ENCODE results near the gene ETV3.
"Not testable (repeated sequence)": the region's sequence is repeated elsewhere in the genome, so short reads cannot be mapped to it uniquely, and the experiment has no call there.

ETV3 gene

DNA sequence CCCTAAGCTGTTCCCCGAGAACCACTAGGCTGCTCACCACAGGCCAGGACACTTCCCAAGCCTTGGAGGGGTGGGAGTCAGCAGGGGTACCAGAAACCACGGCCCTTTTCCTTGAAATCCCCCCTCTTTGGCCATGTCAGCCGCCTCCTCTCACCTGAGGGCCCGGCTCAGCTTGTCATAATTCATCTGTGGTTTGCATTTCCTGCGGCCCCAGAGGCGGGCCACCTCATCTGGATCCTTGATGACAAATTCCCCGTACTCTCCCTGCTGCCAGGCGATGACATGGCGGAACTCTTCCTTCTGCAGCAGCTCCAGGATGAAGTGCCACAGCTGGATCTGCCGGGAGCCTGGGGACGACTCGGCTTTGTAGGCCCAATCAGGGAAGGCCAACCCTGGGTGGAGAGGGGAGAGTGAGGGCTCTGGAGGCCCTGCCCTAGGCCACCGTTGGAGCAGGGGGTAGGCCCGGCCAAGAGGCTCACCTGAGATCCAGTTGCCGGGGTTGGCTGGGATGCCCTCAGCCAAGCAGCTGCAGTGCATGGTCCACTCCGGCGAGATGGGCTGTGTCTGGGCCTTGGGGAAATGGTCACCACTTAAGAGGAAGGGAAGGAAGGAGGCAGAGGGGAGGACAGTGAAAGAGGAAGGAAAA is 39.1 kb downstream of the ETV3 start:
- not testable (repeated sequence) for H3K9me3 ChIP-seq (ENCODE audit: control insufficient read depth in 5 of 5, low read length in 5 of 5); H3K36me3 ChIP-seq (ENCODE audit: control insufficient read depth in 5 of 5, insufficient read depth in 5 of 5, low read length in 5 of 5); H3K9ac ChIP-seq (ENCODE audit: low read length in 5 of 5); H3K4me3 ChIP-seq (ENCODE audit: low read depth in 1 of 5, low read length in 5 of 5); H3K27ac ChIP-seq (ENCODE audit: low read depth, low read length); H3K27me3 ChIP-seq (ENCODE audit: control insufficient read depth in 5 of 5, insufficient read depth in 4 of 5, low read length in 5 of 5)
- peaks cover 0 to 26% (median 10%) of the 10 kb centered on the region in 5 donors for H3K4me1 ChIP-seq (ENCODE audit: control insufficient read depth in 5 of 5, insufficient read depth in 5 of 5, low read length in 5 of 5)

DNA sequence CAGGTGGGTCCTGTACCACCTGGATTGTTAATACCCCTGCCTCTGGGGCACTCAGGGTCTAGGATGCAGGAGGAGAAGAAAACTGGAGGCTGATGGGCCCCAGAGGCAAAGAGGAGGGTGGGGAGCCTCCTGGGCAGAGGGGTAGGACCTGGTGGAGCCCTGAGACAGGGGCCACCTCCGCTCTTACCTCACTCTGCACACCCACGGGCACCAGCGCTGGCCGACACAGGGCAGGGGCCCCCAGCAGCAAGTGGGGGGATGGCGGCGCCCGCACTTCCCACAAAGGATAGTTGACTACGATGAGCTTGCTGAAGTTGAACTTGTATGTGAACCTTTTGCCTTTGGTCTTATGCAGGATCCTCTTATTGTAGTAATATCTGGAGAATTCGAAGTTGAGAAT is 39.7 kb downstream of the ETV3 start:
- no peaks in the 10 kb centered on the region for H3K9me3 ChIP-seq (ENCODE audit: control insufficient read depth in 5 of 5, low read length in 5 of 5)
- no peak overlapping the region for H3K27ac ChIP-seq (ENCODE audit: low read depth, low read length)
- H3K9ac ChIP-seq (ENCODE audit: low read length in 5 of 5) = no peak overlapping the region
- no peaks in the 10 kb centered on the region for H3K36me3 ChIP-seq (ENCODE audit: control insufficient read depth in 5 of 5, insufficient read depth in 5 of 5, low read length in 5 of 5)
- peaks cover 0 to 29% (median 10%) of the 10 kb centered on the region in 5 donors for H3K4me1 ChIP-seq (ENCODE audit: control insufficient read depth in 5 of 5, insufficient read depth in 5 of 5, low read length in 5 of 5)
- H3K4me3 ChIP-seq (ENCODE audit: low read depth in 1 of 5, low read length in 5 of 5) = no peak overlapping the region
- H3K27me3 ChIP-seq (ENCODE audit: control insufficient read depth in 5 of 5, insufficient read depth in 4 of 5, low read length in 5 of 5) = no peaks in the 10 kb centered on the region

DNA sequence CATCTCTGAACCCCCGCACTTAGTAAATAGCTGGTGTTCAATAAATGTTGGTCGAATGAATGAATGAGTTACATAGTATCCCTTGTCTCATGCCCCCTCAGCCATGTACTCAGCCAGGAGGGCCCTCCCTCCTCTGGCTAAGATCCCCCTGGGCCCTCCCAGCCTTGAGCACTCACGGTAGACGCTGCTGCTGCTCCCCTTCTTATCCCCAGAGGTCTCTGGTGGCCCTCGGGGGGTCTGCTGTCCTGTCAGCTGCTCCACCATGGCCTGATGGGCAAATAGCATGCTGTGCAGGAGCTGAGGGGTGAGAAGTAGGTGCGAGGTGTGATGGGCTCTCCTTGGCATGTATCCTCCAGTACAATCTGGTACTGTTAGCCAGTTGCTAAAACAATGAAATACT is 40.5 kb downstream of the ETV3 start:
- H3K27me3 ChIP-seq (ENCODE audit: control insufficient read depth in 5 of 5, insufficient read depth in 4 of 5, low read length in 5 of 5) = no peaks in the 10 kb centered on the region
- no peak overlapping the region for H3K9ac ChIP-seq (ENCODE audit: low read length in 5 of 5)
- H3K9me3 ChIP-seq (ENCODE audit: control insufficient read depth in 5 of 5, low read length in 5 of 5) = no peaks in the 10 kb centered on the region
- H3K27ac ChIP-seq (ENCODE audit: low read depth, low read length) = no peak overlapping the region
- H3K4me3 ChIP-seq (ENCODE audit: low read depth in 1 of 5, low read length in 5 of 5) = no peak overlapping the region
- H3K36me3 ChIP-seq (ENCODE audit: control insufficient read depth in 5 of 5, insufficient read depth in 5 of 5, low read length in 5 of 5) = no peaks in the 10 kb centered on the region
- peaks cover 4 to 27% (median 16%) of the 10 kb centered on the region in 5 donors for H3K4me1 ChIP-seq (ENCODE audit: control insufficient read depth in 5 of 5, insufficient read depth in 5 of 5, low read length in 5 of 5)

DNA sequence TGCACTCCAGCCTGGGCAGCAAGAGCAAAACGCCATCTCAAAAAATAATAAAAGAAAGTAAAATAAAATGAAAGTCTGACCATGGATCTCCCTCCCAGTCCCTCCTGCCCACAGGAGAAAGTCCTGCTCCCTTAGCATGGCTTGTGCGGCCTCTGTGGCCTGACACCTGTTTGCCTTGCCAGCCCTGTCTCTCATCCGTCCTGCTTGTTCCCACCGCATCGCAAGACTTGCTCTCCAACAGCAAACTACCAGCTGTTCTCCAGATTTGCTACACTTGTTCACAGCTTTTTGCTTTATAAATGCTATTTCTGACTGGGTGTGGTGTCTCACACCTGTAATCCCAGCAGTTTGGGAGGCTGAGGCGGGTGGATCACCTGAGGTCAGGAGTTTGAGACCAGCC is 41.3 kb downstream of the ETV3 start:
- H3K9ac ChIP-seq (ENCODE audit: low read length in 5 of 5) = no peak overlapping the region
- H3K36me3 ChIP-seq (ENCODE audit: control insufficient read depth in 5 of 5, insufficient read depth in 5 of 5, low read length in 5 of 5) = no peaks in the 10 kb centered on the region
- no peaks in the 10 kb centered on the region for H3K9me3 ChIP-seq (ENCODE audit: control insufficient read depth in 5 of 5, low read length in 5 of 5)
- no peak overlapping the region for H3K4me3 ChIP-seq (ENCODE audit: low read depth in 1 of 5, low read length in 5 of 5)
- H3K27ac ChIP-seq (ENCODE audit: low read depth, low read length) = no peak overlapping the region
- peaks cover 4 to 30% (median 21%) of the 10 kb centered on the region in 5 donors for H3K4me1 ChIP-seq (ENCODE audit: control insufficient read depth in 5 of 5, insufficient read depth in 5 of 5, low read length in 5 of 5)
- H3K27me3 ChIP-seq (ENCODE audit: control insufficient read depth in 5 of 5, insufficient read depth in 4 of 5, low read length in 5 of 5) = no peaks in the 10 kb centered on the region

DNA sequence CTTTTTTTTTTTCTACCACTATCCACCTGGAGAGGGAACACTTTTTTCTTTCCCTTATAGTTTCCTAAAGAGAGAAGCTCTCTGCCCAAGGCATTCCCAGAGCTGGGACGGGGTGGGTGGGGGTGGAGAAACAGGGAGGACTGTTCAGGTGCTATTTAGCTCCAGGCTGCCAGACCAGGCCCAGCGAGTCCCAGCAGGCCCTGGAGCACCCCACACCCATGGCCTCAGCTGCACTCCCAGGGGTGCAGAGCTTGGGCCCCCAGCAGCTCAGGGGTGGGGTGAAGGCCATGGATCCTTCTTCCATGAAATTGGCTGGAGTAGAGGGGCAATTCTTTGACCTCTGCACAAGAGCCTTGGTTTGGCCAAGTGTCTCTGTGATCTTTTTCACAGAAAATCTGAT is 42.6 kb downstream of the ETV3 start:
- Histone ChIP-seq H3K36me3 (ENCODE audit: control insufficient read depth in 5 of 5, insufficient read depth in 5 of 5, low read length in 5 of 5) (no peaks in the 10 kb centered on the region), H3K4me3 (ENCODE audit: low read depth in 1 of 5, low read length in 5 of 5) (no peak overlapping the region), H3K9ac (ENCODE audit: low read length in 5 of 5) (no peak overlapping the region), H3K27me3 (ENCODE audit: control insufficient read depth in 5 of 5, insufficient read depth in 4 of 5, low read length in 5 of 5) (no peaks in the 10 kb centered on the region), H3K9me3 (ENCODE audit: control insufficient read depth in 5 of 5, low read length in 5 of 5) (no peaks in the 10 kb centered on the region), H3K27ac (ENCODE audit: low read depth, low read length) (no peak overlapping the region), H3K4me1 (ENCODE audit: control insufficient read depth in 5 of 5, insufficient read depth in 5 of 5, low read length in 5 of 5) (peaks cover 4 to 43% (median 30%) of the 10 kb centered on the region in 5 donors)

DNA sequence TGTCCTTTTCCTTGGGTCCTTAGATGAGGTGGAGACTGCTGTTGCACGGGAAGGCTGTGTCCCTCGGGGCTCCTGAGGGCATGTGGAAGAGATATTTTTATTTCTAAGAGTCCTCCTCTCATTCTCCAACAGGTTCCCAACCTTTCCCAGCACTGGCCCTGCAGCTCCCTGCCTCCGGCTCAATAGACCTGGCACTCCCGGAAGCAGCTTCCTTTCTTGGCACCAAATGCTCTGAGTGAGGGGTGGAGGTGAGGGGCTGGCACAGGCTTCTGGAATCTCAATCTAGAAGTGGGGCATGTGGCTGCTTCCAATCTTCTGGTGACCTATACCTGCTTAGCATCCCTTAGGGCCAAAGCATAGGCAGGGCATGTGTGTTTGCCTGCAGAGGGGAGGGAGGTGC is 43.1 kb downstream of the ETV3 start:
- no peak overlapping the region for H3K9ac ChIP-seq (ENCODE audit: low read length in 5 of 5)
- H3K4me1 ChIP-seq (ENCODE audit: control insufficient read depth in 5 of 5, insufficient read depth in 5 of 5, low read length in 5 of 5) = peaks cover 7 to 48% (median 34%) of the 10 kb centered on the region in 5 donors
- no peaks in the 10 kb centered on the region for H3K27me3 ChIP-seq (ENCODE audit: control insufficient read depth in 5 of 5, insufficient read depth in 4 of 5, low read length in 5 of 5)
- no peaks in the 10 kb centered on the region for H3K36me3 ChIP-seq (ENCODE audit: control insufficient read depth in 5 of 5, insufficient read depth in 5 of 5, low read length in 5 of 5)
- H3K4me3 ChIP-seq (ENCODE audit: low read depth in 1 of 5, low read length in 5 of 5) = no peak overlapping the region
- H3K27ac ChIP-seq (ENCODE audit: low read depth, low read length) = no peak overlapping the region
- no peaks in the 10 kb centered on the region for H3K9me3 ChIP-seq (ENCODE audit: control insufficient read depth in 5 of 5, low read length in 5 of 5)

DNA sequence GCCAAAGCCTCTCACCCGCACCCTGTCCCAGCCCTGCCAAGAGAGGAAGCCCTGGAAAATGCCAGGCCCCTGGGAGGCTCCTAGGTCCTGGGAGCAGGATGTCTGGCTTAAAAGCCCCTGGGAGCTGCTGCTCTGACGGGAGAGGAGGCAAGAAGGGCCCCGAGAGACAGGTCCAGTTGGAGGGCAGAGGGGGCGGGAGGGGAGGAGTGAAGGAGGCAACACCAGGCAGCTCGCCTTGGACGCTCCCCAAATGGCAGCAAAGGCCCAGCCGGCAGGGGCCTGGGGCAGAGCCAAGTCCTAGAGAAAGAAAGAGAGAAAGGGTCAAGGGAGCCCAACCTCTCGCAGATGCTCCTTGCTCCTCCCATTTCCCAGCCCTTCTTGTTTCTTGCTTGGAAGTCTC is 45.4 kb downstream of the ETV3 start:
- Histone ChIP-seq H3K36me3 (ENCODE audit: control insufficient read depth in 5 of 5, insufficient read depth in 5 of 5, low read length in 5 of 5) (no peaks in the 10 kb centered on the region), H3K27ac (ENCODE audit: low read depth, low read length) (peak overlapping the region; percentile 69)

DNA sequence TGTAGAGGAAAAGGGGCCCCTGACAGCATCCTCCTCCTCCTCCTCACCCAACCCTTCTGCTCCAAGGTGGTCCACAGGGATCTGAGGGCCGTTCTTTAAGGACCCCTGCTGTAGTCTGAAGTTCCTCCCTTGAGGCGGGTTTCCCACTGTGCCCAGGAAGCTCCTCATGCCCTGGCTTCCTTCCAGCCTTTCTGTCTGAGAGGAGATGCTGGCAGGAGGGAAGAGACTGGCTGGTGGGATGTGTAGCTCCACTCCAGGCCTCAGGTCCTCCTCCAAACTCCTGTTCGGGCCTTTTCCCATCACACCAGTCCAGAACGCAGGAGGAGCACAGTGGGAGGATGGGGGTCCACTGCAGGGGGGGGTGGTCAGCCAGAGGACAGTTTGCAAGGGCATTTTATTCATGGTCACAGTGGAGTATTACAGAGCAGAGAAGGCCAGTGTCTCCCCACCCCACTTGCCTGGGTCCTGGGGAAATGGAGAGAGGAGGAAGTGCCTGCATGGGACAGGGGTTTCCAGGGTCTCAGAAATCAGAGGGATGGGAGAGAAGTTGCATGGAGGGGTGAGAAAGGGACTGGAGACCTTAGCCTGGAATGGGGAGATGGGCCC is 46.4 kb downstream of the ETV3 start:
- no peaks in the 10 kb centered on the region for H3K9me3 ChIP-seq (ENCODE audit: control insufficient read depth in 5 of 5, low read length in 5 of 5)
- peak overlapping the region; percentile 69 for H3K27ac ChIP-seq (ENCODE audit: low read depth, low read length)
- peaks cover 7 to 51% (median 34%) of the 10 kb centered on the region in 5 donors for H3K4me1 ChIP-seq (ENCODE audit: control insufficient read depth in 5 of 5, insufficient read depth in 5 of 5, low read length in 5 of 5)
- no peaks in the 10 kb centered on the region for H3K27me3 ChIP-seq (ENCODE audit: control insufficient read depth in 5 of 5, insufficient read depth in 4 of 5, low read length in 5 of 5)
- peak overlapping the region in 1 of 5 donors; percentile 14 for H3K9ac ChIP-seq (ENCODE audit: low read length in 5 of 5)
- H3K4me3 ChIP-seq (ENCODE audit: low read depth in 1 of 5, low read length in 5 of 5) = no peak overlapping the region
- no peaks in the 10 kb centered on the region for H3K36me3 ChIP-seq (ENCODE audit: control insufficient read depth in 5 of 5, insufficient read depth in 5 of 5, low read length in 5 of 5)

More for the DNA sequence above, 45.4 kb downstream of the ETV3 start:
- Histone ChIP-seq H3K27me3 (ENCODE audit: control insufficient read depth in 5 of 5, insufficient read depth in 4 of 5, low read length in 5 of 5) (no peaks in the 10 kb centered on the region), H3K4me1 (ENCODE audit: control insufficient read depth in 5 of 5, insufficient read depth in 5 of 5, low read length in 5 of 5) (peaks cover 7 to 51% (median 34%) of the 10 kb centered on the region in 5 donors), H3K9me3 (ENCODE audit: control insufficient read depth in 5 of 5, low read length in 5 of 5) (no peaks in the 10 kb centered on the region), H3K4me3 (ENCODE audit: low read depth in 1 of 5, low read length in 5 of 5) (no peak overlapping the region), H3K9ac (ENCODE audit: low read length in 5 of 5) (peak overlapping the region in 1 of 5 donors; percentile 17)

DNA sequence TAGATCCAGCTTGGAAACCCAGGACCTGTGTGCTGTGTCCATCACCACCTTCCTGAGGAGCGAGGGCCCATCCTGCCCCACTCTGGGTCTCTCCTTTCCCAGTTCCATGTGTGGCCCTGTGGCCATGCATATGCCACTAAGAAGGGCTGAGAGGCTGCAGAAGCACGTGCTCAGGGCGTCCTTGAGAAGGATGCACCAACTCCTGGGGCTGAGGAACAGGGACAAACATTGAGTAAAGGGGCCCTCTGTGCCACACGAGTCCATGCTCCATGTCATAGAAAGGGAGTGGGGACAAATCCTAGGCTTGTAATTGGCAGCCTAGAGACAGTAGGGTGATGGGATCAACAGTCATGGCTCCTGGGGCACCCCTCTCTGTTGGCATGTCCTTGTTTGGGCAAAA is 47.0 kb downstream of the ETV3 start:
- H3K4me3 ChIP-seq (ENCODE audit: low read depth in 1 of 5, low read length in 5 of 5) = no peak overlapping the region
- H3K36me3 ChIP-seq (ENCODE audit: control insufficient read depth in 5 of 5, insufficient read depth in 5 of 5, low read length in 5 of 5) = no peaks in the 10 kb centered on the region
- no peaks in the 10 kb centered on the region for H3K27me3 ChIP-seq (ENCODE audit: control insufficient read depth in 5 of 5, insufficient read depth in 4 of 5, low read length in 5 of 5)
- peak overlapping the region; percentile 64 for H3K27ac ChIP-seq (ENCODE audit: low read depth, low read length)
- H3K4me1 ChIP-seq (ENCODE audit: control insufficient read depth in 5 of 5, insufficient read depth in 5 of 5, low read length in 5 of 5) = peaks cover 7 to 51% (median 34%) of the 10 kb centered on the region in 5 donors
- H3K9ac ChIP-seq (ENCODE audit: low read length in 5 of 5) = no peak overlapping the region
- no peaks in the 10 kb centered on the region for H3K9me3 ChIP-seq (ENCODE audit: control insufficient read depth in 5 of 5, low read length in 5 of 5)

DNA sequence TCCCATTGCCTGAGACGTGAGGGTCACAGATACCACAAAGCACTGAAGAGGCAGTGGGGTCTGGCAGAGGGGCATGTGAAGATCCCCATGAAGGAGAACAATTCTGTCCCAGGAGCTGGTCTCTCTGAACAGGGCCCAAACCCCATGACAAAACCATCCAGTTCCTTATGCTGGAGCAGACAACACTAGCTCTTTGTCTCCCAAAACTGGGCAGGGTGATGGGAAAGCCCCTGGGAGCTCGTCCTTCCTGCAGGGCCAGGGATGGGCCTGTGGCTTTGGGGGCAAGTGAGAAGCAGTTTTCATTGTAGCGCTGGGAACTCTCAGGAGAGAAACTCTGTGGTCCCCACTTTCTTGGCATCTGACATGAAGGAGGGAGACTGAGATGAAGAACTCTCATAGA is 47.4 kb downstream of the ETV3 start:
- H3K27me3 ChIP-seq (ENCODE audit: control insufficient read depth in 5 of 5, insufficient read depth in 4 of 5, low read length in 5 of 5) = no peaks in the 10 kb centered on the region
- peaks cover 7 to 51% (median 34%) of the 10 kb centered on the region in 5 donors for H3K4me1 ChIP-seq (ENCODE audit: control insufficient read depth in 5 of 5, insufficient read depth in 5 of 5, low read length in 5 of 5)
- H3K9me3 ChIP-seq (ENCODE audit: control insufficient read depth in 5 of 5, low read length in 5 of 5) = no peaks in the 10 kb centered on the region
- no peak overlapping the region for H3K9ac ChIP-seq (ENCODE audit: low read length in 5 of 5)
- no peaks in the 10 kb centered on the region for H3K36me3 ChIP-seq (ENCODE audit: control insufficient read depth in 5 of 5, insufficient read depth in 5 of 5, low read length in 5 of 5)
- H3K4me3 ChIP-seq (ENCODE audit: low read depth in 1 of 5, low read length in 5 of 5) = no peak overlapping the region
- peak overlapping the region; percentile 64 for H3K27ac ChIP-seq (ENCODE audit: low read depth, low read length)

Data from subcutaneous abdominal adipose tissue (tissue), 5 donors.